HL-60 (cell line): ENCODE measurements around the gene C18orf32.

ENCODE experiments used
- GABPA ChIP-seq: IDR thresholded peaks from 2 replicates; pipeline ENCODE4 v1.6.1; 2012; ENCODE audit warnings: low read depth
- POLR2AphosphoS5 ChIP-seq: IDR thresholded peaks from 2 replicates; pipeline ENCODE4 v1.6.1; 2012; ENCODE audit warnings: low read depth
- SPI1 ChIP-seq: IDR thresholded peaks from 2 replicates; pipeline ENCODE4 v1.6.1; 2012; ENCODE audit warnings: low read depth, mild to moderate bottlenecking, borderline replicate concordance
- TF ChIP-seq, protein P1 (sequence below): IDR thresholded peaks from one replicate; pipeline ENCODE4 v1.5.1; 2011; ENCODE audit warnings: low read length, control low read depth, inconsistent platforms; ENCODE audit not compliant: insufficient read depth

DNA sequence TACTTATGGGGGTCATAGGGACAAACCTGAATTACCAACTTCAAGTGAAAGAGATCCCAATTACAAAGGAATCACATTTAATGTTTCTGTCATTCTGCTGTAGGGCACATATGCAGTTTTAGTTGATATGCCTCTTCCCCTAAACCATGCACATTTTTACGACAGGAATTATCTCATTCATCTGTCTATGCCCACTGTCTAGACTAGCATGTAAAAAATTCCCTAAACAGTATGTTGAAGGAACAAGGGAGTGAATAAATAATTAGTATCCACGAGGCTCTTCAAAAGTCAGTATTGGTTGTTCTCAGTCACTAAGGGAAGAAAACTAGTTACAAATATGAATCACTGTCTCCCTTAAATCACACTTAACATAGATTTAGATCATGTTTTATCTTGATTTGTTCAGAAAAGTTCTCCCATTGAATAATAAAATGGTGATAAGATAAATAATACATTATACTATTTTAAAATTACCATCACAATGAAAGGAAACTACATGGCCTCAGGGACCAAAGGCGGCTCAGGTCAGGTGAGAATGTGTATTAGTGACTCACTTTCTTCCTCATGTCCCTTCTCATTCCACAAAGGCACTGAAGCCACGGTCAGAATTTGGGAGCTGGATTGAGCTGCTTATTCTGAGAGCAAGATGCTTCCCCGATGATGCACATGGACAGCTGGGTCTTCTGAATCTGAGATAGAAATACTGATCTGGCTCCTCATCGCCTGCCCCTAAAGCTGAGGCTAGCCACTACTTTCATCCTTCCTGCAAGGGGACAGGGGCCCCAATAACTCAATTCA is 55.7 kb downstream of the C18orf32 start:
- TF ChIP-seq, protein P1, sequence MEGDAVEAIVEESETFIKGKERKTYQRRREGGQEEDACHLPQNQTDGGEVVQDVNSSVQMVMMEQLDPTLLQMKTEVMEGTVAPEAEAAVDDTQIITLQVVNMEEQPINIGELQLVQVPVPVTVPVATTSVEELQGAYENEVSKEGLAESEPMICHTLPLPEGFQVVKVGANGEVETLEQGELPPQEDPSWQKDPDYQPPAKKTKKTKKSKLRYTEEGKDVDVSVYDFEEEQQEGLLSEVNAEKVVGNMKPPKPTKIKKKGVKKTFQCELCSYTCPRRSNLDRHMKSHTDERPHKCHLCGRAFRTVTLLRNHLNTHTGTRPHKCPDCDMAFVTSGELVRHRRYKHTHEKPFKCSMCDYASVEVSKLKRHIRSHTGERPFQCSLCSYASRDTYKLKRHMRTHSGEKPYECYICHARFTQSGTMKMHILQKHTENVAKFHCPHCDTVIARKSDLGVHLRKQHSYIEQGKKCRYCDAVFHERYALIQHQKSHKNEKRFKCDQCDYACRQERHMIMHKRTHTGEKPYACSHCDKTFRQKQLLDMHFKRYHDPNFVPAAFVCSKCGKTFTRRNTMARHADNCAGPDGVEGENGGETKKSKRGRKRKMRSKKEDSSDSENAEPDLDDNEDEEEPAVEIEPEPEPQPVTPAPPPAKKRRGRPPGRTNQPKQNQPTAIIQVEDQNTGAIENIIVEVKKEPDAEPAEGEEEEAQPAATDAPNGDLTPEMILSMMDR, result no peak
- no peak for TF ChIP-seq GABPA
- TF ChIP-seq POLR2AphosphoS5, result no peak
- TF ChIP-seq SPI1, result no peak
